Osteoblast (primary cell): ENCODE data around the gene IGSF9B. TPM values are rescaled to one million over a fixed set of nuclear protein-coding genes. Genes with fewer than 3 reads are reported as not detected.

ENCODE experiments used
- DNase-seq: peaks from one replicate; pipeline ENCODE4 v3.0.0; 2011; ENCODE audit warnings: low spot score, mixed read lengths; ENCODE audit not compliant: insufficient read length; ENCODE audit errors: missing footprints
- H2AFZ ChIP-seq: 2 replicates; pipeline ENCODE4 v1.6.0; 2011; ENCODE audit warnings: mild to moderate bottlenecking, low read length
- H3K27ac ChIP-seq: 2 replicates; pipeline ENCODE4 v1.5.1; 2011; ENCODE audit warnings: mild to moderate bottlenecking, low read depth, low read length, moderate library complexity
- H3K27me3 ChIP-seq: 2 replicates; pipeline ENCODE4 v1.6.0; 2012; ENCODE audit warnings: mild to moderate bottlenecking, control low read depth, inconsistent platforms, low read length, moderate library complexity; ENCODE audit not compliant: insufficient read depth
- H3K36me3 ChIP-seq: 2 replicates; pipeline ENCODE4 v1.5.1; 2011; ENCODE audit warnings: mild to moderate bottlenecking, low read length, control low read depth, moderate library complexity; ENCODE audit not compliant: insufficient read depth
- H3K4me1 ChIP-seq: 2 replicates; pipeline ENCODE4 v1.5.1; 2011; ENCODE audit warnings: mild to moderate bottlenecking, low read length, control low read depth, moderate library complexity; ENCODE audit not compliant: insufficient read depth
- H3K4me2 ChIP-seq: 2 replicates; pipeline ENCODE4 v1.6.0; 2011; ENCODE audit warnings: mild to moderate bottlenecking, low read length; ENCODE audit not compliant: insufficient read depth
- H3K4me3 ChIP-seq: fragments of 200-600 bp; sonication (generic); 3 replicates; pipeline ENCODE4 v1.5.1; 2012; ENCODE audit warnings: mild to moderate bottlenecking, low read length, inconsistent platforms; ENCODE audit not compliant: insufficient read depth
- H3K79me2 ChIP-seq: 2 replicates; pipeline ENCODE4 v1.6.0; 2012; ENCODE audit warnings: mild to moderate bottlenecking, low read length, control low read depth, inconsistent platforms; ENCODE audit not compliant: insufficient read depth
- H3K9me3 ChIP-seq: 2 replicates; pipeline ENCODE4 v1.5.1; 2011; ENCODE audit warnings: low read depth, low read length, control low read depth
- H4K20me1 ChIP-seq: 2 replicates; pipeline ENCODE4 v1.6.0; 2012; ENCODE audit warnings: mild to moderate bottlenecking, low read length, control low read depth; ENCODE audit not compliant: insufficient read depth
- total RNA-seq: library from RNA; depleted of rRNA; stranded (reverse); fragments of >200 nt; gene quantifications from 2 replicates; pipeline ENCODE4 v1.2.3, GENCODE V29; 2012
- TF ChIP-seq, protein P1 (sequence below): IDR thresholded peaks from 2 replicates; pipeline ENCODE4 v1.5.1; 2011; ENCODE audit warnings: mild to moderate bottlenecking, low read depth, low read length, moderate library complexity; ENCODE audit errors: extremely low read depth

Gene IGSF9B
- total RNA-seq, 1 donor, result 0.36 TPM

DNA sequence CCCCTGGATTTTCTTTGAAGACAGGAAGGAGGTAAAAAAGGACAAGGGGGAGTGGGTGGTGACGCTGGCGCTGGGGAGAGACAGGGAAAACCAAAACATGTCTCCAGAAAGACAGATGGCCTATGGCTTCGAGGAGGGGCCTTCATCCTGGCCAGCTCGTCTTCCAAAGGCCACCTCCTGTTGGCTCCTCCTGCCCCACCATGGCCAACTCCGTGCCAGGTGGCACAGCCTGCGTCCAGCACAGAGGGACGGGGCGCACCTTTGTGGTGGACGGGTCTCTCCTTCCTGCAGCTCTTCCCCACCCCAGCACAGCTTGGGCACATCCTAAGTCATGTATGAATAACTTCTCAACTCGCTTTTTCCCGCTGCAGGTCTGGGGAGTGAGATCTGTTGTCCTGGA is 22.7 kb downstream of the IGSF9B start:
- no peak overlapping the region for H3K4me3 ChIP-seq
- no peaks in the 10 kb centered on the region for H3K27me3 ChIP-seq
- no peak overlapping the region for H2AFZ ChIP-seq
- H3K79me2 ChIP-seq, result no peaks in the 10 kb centered on the region
- H3K9me3 ChIP-seq, result no peaks in the 10 kb centered on the region
- no peak for DNase-seq
- no peak overlapping the region for H3K4me2 ChIP-seq
- H3K4me1 ChIP-seq, result no peaks in the 10 kb centered on the region
- H3K27ac ChIP-seq, result no peak overlapping the region
- H4K20me1 ChIP-seq, result no peaks in the 10 kb centered on the region
- no peaks in the 10 kb centered on the region for H3K36me3 ChIP-seq
- TF ChIP-seq, protein P1, sequence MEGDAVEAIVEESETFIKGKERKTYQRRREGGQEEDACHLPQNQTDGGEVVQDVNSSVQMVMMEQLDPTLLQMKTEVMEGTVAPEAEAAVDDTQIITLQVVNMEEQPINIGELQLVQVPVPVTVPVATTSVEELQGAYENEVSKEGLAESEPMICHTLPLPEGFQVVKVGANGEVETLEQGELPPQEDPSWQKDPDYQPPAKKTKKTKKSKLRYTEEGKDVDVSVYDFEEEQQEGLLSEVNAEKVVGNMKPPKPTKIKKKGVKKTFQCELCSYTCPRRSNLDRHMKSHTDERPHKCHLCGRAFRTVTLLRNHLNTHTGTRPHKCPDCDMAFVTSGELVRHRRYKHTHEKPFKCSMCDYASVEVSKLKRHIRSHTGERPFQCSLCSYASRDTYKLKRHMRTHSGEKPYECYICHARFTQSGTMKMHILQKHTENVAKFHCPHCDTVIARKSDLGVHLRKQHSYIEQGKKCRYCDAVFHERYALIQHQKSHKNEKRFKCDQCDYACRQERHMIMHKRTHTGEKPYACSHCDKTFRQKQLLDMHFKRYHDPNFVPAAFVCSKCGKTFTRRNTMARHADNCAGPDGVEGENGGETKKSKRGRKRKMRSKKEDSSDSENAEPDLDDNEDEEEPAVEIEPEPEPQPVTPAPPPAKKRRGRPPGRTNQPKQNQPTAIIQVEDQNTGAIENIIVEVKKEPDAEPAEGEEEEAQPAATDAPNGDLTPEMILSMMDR, result no peak

DNA sequence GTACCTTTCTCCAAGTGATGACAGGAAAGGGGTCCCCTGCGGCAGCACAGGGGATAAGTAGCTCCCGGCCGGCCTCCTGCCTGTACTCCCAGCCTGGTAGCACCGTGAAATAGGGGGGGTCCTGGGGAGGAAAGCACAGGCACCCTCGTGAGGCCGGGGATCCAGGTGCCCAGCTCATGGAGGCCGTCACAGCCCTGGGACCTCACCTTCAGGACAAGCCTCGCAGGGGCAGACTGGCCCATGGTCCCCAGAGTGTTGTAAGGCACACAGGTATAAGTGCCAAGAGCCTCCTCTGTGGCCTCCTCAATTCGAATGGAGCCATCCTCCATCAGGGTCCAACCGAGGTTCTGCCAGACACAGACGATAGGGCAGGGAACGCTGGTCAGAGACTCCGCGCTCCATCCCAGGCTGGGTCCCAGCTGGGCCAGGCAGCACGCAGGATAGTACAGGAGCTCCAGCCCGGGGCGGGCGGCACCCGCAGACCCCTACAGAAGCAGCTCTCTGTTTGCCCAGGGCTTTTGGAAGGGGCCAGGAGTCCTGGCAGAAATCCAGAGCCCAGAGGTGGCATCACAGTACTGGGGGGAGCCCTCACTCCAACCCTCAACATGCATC is 25.2 kb downstream of the IGSF9B start:
- no peaks in the 10 kb centered on the region for H3K79me2 ChIP-seq
- peak; percentile 74 for DNase-seq
- peaks cover 3% of the 10 kb centered on the region for H3K27me3 ChIP-seq
- no peak overlapping the region for H2AFZ ChIP-seq
- TF ChIP-seq, protein P1, result no peak
- no peak overlapping the region for H3K4me3 ChIP-seq
- H3K4me1 ChIP-seq, result no peaks in the 10 kb centered on the region
- no peaks in the 10 kb centered on the region for H4K20me1 ChIP-seq
- no peak overlapping the region for H3K27ac ChIP-seq
- no peaks in the 10 kb centered on the region for H3K36me3 ChIP-seq
- H3K9me3 ChIP-seq, result no peaks in the 10 kb centered on the region
- H3K4me2 ChIP-seq, result no peak overlapping the region

- no peaks in the 10 kb centered on the region for H4K20me1 ChIP-seq
- H3K4me2 ChIP-seq, result no peak overlapping the region
- H3K4me1 ChIP-seq, result no peaks in the 10 kb centered on the region
- H3K36me3 ChIP-seq, result no peaks in the 10 kb centered on the region
- no peak overlapping the region for H3K27ac ChIP-seq
- no peaks in the 10 kb centered on the region for H3K9me3 ChIP-seq
- no peaks in the 10 kb centered on the region for H3K79me2 ChIP-seq
- H3K27me3 ChIP-seq, result peaks cover 3% of the 10 kb centered on the region
- DNase-seq, result peak; percentile 95
- H3K4me3 ChIP-seq, result no peak overlapping the region
- TF ChIP-seq, protein P1, result peak; percentile 35
- H2AFZ ChIP-seq, result no peak overlapping the region
Observed at GRCh38 chr11:133930767-133931448, 25.9 kb downstream of the IGSF9B start.

DNA sequence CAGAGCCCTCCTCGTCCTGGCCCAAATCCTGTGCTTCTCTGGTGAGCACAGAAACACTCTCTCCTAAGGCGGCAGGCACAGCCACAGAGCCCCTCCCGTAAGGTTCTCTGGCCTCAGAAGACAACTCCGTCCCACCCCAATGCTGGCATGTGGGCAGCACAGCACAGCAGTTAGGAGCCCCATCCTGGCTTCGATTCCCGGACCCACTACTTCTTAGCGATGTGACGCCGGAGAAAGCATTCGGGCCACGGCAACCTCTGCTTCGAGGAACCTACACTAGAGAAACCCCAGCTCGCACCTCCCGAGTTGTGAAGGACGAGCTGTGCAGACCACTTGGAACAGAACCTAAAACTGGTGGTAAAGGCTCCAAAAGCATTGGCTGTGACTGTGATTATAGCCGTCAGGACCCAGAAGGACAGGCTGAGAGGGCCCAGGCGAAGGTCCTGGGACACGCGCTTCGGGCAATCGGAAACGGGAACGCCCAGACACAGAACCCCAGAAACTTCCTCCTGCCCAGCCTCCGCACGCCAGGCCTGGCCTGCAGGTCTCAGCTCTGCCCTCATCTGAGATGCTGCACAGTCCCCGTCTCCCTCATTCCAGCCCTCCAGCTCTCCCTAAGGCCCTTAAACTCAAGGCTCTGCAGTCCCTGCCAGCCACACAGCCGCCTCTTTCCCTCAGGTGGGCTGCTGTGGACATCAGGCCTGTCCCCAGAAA is 26.6 kb downstream of the IGSF9B start:
- Histone ChIP-seq H3K79me2 (no peaks in the 10 kb centered on the region), H3K4me1 (no peaks in the 10 kb centered on the region), H3K4me3 (no peak overlapping the region), H4K20me1 (no peaks in the 10 kb centered on the region), H3K4me2 (no peak overlapping the region), H3K36me3 (no peaks in the 10 kb centered on the region), H3K27me3 (peaks cover 3% of the 10 kb centered on the region), H3K27ac (no peak overlapping the region), H2AFZ (no peak overlapping the region), H3K9me3 (no peaks in the 10 kb centered on the region)
- peak; percentile 85 for DNase-seq
- TF ChIP-seq, protein P1, result no peak
